Psoas muscle (tissue), 8 donors: ENCODE data around the gene ZNRF2. TPM values are rescaled to one million over a fixed set of nuclear protein-coding genes. Genes with fewer than 3 reads are reported as not detected.
A peak's percentile ranks its signal among the peaks of the same experiment; 100 is the strongest.

Experiments used
- ATAC-seq, 4 donors: fragments of 200-7000 bp; cut with Tn5 transposase; one replicate each; pipeline ENCODE4 v1.9.1; 2020; ENCODE audit warnings: moderate library complexity in 3 of 4, mild to moderate bottlenecking in 2 of 4
- DNase-seq, 2 donors: peaks; one replicate each; pipeline ENCODE4 v3.0.0-alpha.2; 2020
- H3K27ac ChIP-seq: fragments of 200-600 bp; one replicate; pipeline ENCODE4 v1.8.0; 2022
- H3K27me3 ChIP-seq, 3 donors: fragments of 200-600 bp in 1 of 3; one replicate each; pipeline versions ENCODE4 v1.6.1 to v1.8.0; 2013 to 2022; ENCODE audit warnings: low read length in 2 of 3, mild to moderate bottlenecking in 2 of 3, moderate library complexity in 1 of 3; ENCODE audit not compliant: insufficient read depth in 3 of 3
- H3K36me3 ChIP-seq, 2 donors: fragments of 200-600 bp in 1 of 2; one replicate each; pipeline versions ENCODE4 v1.6.1 to v1.8.0; 2013 to 2022; ENCODE audit warnings: low read depth in 1 of 2, mild to moderate bottlenecking in 1 of 2, moderate library complexity in 1 of 2; ENCODE audit not compliant: insufficient read depth in 1 of 2
- H3K4me1 ChIP-seq: fragments of 200-600 bp; one replicate; pipeline ENCODE4 v1.8.0; 2022
- H3K4me3 ChIP-seq: fragments of 200-600 bp; one replicate; pipeline ENCODE4 v1.8.0; 2022; ENCODE audit warnings: mild to moderate bottlenecking
- H3K9me3 ChIP-seq: fragments of 200-600 bp; one replicate; pipeline ENCODE4 v1.8.0; 2022
- WGBS, 3 donors: extraction: QIAGEN DNeasy Blood & Tissue Kit; methylation state at CpG; one replicate each; pipeline versions ENCODE4 v1.1.6 to v1.1.7; 2013; 5-methylcytosine and 5-hydroxymethylcytosine counted together
- intact Hi-C, 2 donors: fragments of 100-400 bp; cut with DNase I; formaldehyde crosslinking; loops; one replicate each; pipeline versions ENCODE4 v1.11.0 to v1.14.2; 2022
- long read RNA-seq, 2 donors: library from polyadenylated mRNA; unstranded; transcript quantifications; one replicate each; pipeline ENCODE4 v2.0.0, GENCODE V29; 2021
- polyA plus RNA-seq, 3 donors: library from polyadenylated mRNA; stranded (reverse); fragments of 200-250 nt; gene quantifications; one replicate each; pipeline ENCODE4 v1.2.3, GENCODE V29; 2013
- total RNA-seq, 4 donors: library from RNA; stranded (reverse); fragmentation: NEBNext Ultra II Directional in 2 of 4; extraction: Animal tissue kit (Norgen Biotek cat#: 25700) in 2 of 4; gene quantifications; one replicate each; pipeline versions ENCODE4 v1.2.1 to v1.2.4, GENCODE V29; 2021 to 2023
- TF ChIP-seq, protein P1 (sequence below): fragments of 200-600 bp; IDR thresholded peaks from one replicate; pipeline ENCODE4 v1.8.0; 2022; ENCODE audit warnings: antibody characterized with exemption
- donor health status: healthy with polysubstance abuse.
- donor health status: DM: no; HTN: no; CAD: no; lungs with moderate emphysema.
- donor health status: Bipolar disorder and iron deficiency.
- donor health status: healthy.
- donor health status: DM: yes; HTN: yes; CAD: no.
- donor health status: DM: no; HTN: no; CAD: no.
- donor health status: DM: no; HTN: no; CAD: no.
- donor health status: DM: yes; HTN: yes; CAD: no.

The ZNRF2 gene
- total RNA-seq (10 to 100 TPM; 10.2 to 21.5 (median 12.7) TPM), polyA plus RNA-seq (1 to 10 TPM; 3.9 to 9.4 (median 4.2) TPM)
- long read RNA-seq, donor 1, transcript ZNRF2-201 (5 exons, 3,460 nt): major isoform, 18 of 35 reads
- long read RNA-seq, donor 1, partial matches to known transcripts: 1 of 35 reads
- long read RNA-seq, donor 1, other reads (novel, unspliced or antisense): 16 of 35 reads
- long read RNA-seq, donor 2, transcript ZNRF2-201 (5 exons, 3,460 nt): major isoform, 7 of 24 reads
- long read RNA-seq, donor 2, partial matches to known transcripts: 0 of 24 reads
- long read RNA-seq, donor 2, other reads (novel, unspliced or antisense): 17 of 24 reads

DNA sequence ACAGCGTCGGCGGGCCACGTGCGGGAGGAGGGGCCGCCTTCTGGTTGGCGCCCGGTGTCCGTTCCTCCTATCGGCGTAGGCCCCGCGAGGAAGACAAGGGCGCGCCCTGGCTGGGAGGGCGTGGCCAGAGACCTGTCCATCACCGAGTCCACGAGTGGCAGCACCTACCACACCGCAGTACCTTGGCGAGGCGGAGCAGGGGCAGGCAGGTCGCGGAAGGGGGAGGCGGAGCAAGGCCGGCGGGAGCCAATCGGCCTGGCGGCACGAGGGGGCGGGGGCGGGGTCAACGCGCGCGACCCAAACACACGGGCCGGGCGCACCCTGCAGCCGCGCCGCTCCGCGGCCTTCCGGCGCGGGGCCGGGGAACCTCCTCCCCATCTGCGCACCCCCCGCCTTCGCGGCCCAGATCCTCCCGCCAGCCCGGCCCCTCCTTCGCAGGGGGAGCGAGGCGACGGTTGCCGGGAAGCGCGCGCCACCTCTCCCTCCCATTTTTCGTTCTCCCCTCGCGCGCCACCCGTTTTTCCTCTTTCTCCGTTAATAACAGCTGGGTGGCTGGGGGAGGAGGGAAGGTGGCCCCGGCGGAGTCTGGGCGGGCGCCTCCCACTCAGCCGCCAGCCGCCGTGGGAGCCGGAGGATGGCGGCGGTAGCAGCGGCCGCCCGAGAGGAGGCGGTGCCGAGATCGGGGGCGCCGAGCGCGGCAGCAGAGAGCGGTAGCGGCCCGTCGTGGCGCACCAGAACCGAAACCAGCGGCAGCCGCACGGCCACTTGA is at the start of gene ZNRF2:
Gene ZNRF2 (plus strand): TSS at position 300 of the 769 bp plus-strand sequence. CDS start 761 bp downstream, outside the sequence.
- Histone ChIP-seq H3K27ac (peak within 1 kb of the TSS; percentile 95), H3K9me3 (no peaks in the 10 kb centered on the region), H3K4me1 (peaks cover 21% of the 10 kb centered on the region), H3K36me3 (no peaks in the 10 kb centered on the region), H3K27me3 (no peaks in the 10 kb centered on the region), H3K4me3 (peak within 1 kb of the TSS; percentile 72)
- DNase-seq (peak; percentile 99 to 100), ATAC-seq (peak; percentile 92 to 96 (median 92))
- TF ChIP-seq, protein P1, sequence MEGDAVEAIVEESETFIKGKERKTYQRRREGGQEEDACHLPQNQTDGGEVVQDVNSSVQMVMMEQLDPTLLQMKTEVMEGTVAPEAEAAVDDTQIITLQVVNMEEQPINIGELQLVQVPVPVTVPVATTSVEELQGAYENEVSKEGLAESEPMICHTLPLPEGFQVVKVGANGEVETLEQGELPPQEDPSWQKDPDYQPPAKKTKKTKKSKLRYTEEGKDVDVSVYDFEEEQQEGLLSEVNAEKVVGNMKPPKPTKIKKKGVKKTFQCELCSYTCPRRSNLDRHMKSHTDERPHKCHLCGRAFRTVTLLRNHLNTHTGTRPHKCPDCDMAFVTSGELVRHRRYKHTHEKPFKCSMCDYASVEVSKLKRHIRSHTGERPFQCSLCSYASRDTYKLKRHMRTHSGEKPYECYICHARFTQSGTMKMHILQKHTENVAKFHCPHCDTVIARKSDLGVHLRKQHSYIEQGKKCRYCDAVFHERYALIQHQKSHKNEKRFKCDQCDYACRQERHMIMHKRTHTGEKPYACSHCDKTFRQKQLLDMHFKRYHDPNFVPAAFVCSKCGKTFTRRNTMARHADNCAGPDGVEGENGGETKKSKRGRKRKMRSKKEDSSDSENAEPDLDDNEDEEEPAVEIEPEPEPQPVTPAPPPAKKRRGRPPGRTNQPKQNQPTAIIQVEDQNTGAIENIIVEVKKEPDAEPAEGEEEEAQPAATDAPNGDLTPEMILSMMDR: peak; percentile 46
- intact Hi-C loops: loop anchor here in 1 of 2 donors (2.0 kb wide), 1 partner anchor 112 kb away; no protein-coding TSS in a partner anchor
- 0 to 1% (median 0%) methylated on average over 39 to 96 of the region's 96 CpGs for WGBS, 3 donors

DNA sequence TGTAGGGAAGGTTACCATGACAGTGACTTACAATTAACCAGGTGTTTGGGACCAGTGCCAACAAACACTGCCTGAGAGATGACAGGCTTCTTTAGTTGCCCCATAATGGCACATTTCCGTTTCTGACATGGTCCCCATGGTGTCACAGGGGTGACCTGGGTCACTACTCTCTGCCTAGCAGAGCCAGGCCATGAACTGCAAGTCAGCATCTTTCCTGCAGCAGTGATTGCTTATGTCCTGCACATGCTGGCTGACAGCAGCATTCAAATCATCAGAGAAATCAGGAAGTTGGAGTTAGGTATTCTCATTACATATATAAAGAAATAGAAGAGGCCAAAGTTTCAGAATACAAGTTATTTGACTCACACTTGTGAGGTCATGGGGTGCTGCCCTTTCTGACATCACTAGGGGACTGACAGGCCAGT is 47.1 kb upstream of the ZNRF2 start:
- no peaks in the 10 kb centered on the region for H3K36me3 ChIP-seq
- H3K27me3 ChIP-seq: no peaks in the 10 kb centered on the region
- TF ChIP-seq, protein P1: no peak
- H3K27ac ChIP-seq: no peak overlapping the region
- H3K9me3 ChIP-seq: no peaks in the 10 kb centered on the region
- intact Hi-C loops: no loop called here
- ATAC-seq (peak in 3 of 4 donors; percentile 24 to 65 (median 31)), DNase-seq (no peak)
- no peak overlapping the region for H3K4me3 ChIP-seq
- WGBS, 3 donors: 23 to 48% (median 33%) methylated on average over 1 of the region's 1 CpG
- H3K4me1 ChIP-seq: peaks cover 13% of the 10 kb centered on the region

GRCh38 chr7:30238721-30239441 is 45.5 kb upstream of the ZNRF2 start:
- Histone ChIP-seq H3K4me3 (no peak overlapping the region), H3K27ac (no peak overlapping the region), H3K27me3 (no peaks in the 10 kb centered on the region), H3K36me3 (no peaks in the 10 kb centered on the region), H3K9me3 (no peaks in the 10 kb centered on the region), H3K4me1 (peaks cover 13% of the 10 kb centered on the region)
- TF ChIP-seq, protein P1: no peak
- intact Hi-C loops: no loop called here
- DNase-seq (peak; percentile 60 to 65), ATAC-seq (peak; percentile 62 to 77 (median 66))

GRCh38 chr7:30240106-30240800 is 44.1 kb upstream of the ZNRF2 start:
- intact Hi-C loops: no loop called here
- no peak for ATAC-seq
- no peak overlapping the region for H3K27ac ChIP-seq

More at GRCh38 chr7:30240106-30240800, 44.1 kb upstream of the ZNRF2 start:
- H3K4me1 ChIP-seq: peaks cover 13% of the 10 kb centered on the region
- no peak overlapping the region for H3K4me3 ChIP-seq
- 82 to 83% (median 83%) methylated on average over 6 of the region's 6 CpGs for WGBS, 3 donors
- no peak for DNase-seq
- no peaks in the 10 kb centered on the region for H3K9me3 ChIP-seq
- H3K36me3 ChIP-seq: no peaks in the 10 kb centered on the region
- TF ChIP-seq, protein P1: no peak
- no peaks in the 10 kb centered on the region for H3K27me3 ChIP-seq
